CD4-positive, alpha-beta T cell treated with Interferon alpha-2 for 1 hour (primary cell): ENCODE measurements around the gene CDC25C.
"Not testable (repeated sequence)": the region's sequence is repeated elsewhere in the genome, so short reads cannot be mapped to it uniquely, and the experiment has no call there.

Source experiments
- DNase-seq, 2 donors: peaks; one replicate each; pipeline ENCODE4 v3.0.0-alpha.2; 2020 to 2022

The CDC25C gene

GRCh38 chr5:138344887-138345622 lies 13.5 kb upstream of the CDC25C start:
- DNase-seq = no peak

- no peak for DNase-seq
These were observed 8.4 kb upstream of the CDC25C start for GRCh38 chr5:138340008-138340407.

GRCh38 chr5:138339464-138339863 lies 7.9 kb upstream of the CDC25C start:
- DNase-seq = no peak

- DNase-seq = no peak
These were observed 7.5 kb upstream of the CDC25C start for GRCh38 chr5:138339091-138339456.

- DNase-seq = no peak
These were observed 6.9 kb upstream of the CDC25C start for GRCh38 chr5:138338411-138339090.

- peak; percentile 92 to 95 for DNase-seq
These were observed 6.2 kb upstream of the CDC25C start, which contains the start of gene FAM53C for GRCh38 chr5:138337685-138338410. FAM53C (plus strand) TSS chr5:138338266; CDS start chr5:138341336, 3,070 bp downstream.

GRCh38 chr5:138336952-138337684 lies 5.5 kb upstream of the CDC25C start:
- DNase-seq = peak; percentile 81 to 86

GRCh38 chr5:138334867-138335447 lies 3.4 kb upstream of the CDC25C start:
- DNase-seq = no peak

GRCh38 chr5:138330813-138331448 lies 673 bp downstream of the CDC25C start:
- no peak for DNase-seq

GRCh38 chr5:138318211-138318610 lies 13.4 kb downstream of the CDC25C start:
- not testable (repeated sequence) for DNase-seq

GRCh38 chr5:138316355-138316754 lies 15.2 kb downstream of the CDC25C start:
- no peak for DNase-seq

- DNase-seq = no peak
These were observed 15.8 kb downstream of the CDC25C start for GRCh38 chr5:138315751-138316278.

- DNase-seq = no peak
These were observed 25.8 kb downstream of the CDC25C start for GRCh38 chr5:138305797-138306196.

GRCh38 chr5:138303372-138303771 lies 28.2 kb downstream of the CDC25C start:
- DNase-seq = no peak

- DNase-seq = no peak
These were observed 42.3 kb downstream of the CDC25C start for GRCh38 chr5:138289296-138289695.

GRCh38 chr5:138287246-138287645 lies 44.4 kb downstream of the CDC25C start:
- DNase-seq = no peak

- DNase-seq = peak in 1 of 2 donors; percentile 9
These were observed 48.5 kb downstream of the CDC25C start for GRCh38 chr5:138282920-138283742.

- no peak for DNase-seq
These were observed 50.7 kb downstream of the CDC25C start for GRCh38 chr5:138280915-138281314.

GRCh38 chr5:138276402-138277054 lies 55.1 kb downstream of the CDC25C start:
- DNase-seq = no peak

GRCh38 chr5:138275895-138276294 lies 55.7 kb downstream of the CDC25C start:
- DNase-seq = no peak
